Central memory CD4-positive, alpha-beta T cell (primary cell): ENCODE data around the gene NAA80.
"Not testable (repeated sequence)": the region's sequence is repeated elsewhere in the genome, so short reads cannot be mapped to it uniquely, and the experiment has no call there.

Source experiments
- DNase-seq: peaks from one replicate; pipeline ENCODE4 v3.0.0; 2022

The NAA80 gene

DNA sequence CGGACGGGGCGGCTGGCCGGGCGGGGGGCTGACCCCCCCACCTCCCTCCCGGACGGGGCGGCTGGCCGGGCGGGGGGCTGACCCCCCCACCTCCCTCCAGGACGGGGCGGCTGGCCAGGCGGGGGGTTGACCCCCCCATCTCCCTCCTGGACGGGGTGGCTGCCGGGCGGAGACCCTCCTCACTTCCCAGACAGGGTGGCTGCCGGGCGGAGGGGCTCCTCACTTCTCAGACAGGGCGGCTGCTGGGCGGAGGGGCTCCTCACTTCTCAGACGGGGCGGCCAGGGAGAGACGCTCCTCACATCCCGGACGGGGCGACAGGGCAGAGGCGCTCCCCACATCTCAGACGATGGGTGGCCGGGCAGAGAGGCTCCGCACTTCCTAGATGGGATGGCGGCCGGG, 12.8 kb upstream of the NAA80 start:
- DNase-seq: not testable (repeated sequence)

DNA sequence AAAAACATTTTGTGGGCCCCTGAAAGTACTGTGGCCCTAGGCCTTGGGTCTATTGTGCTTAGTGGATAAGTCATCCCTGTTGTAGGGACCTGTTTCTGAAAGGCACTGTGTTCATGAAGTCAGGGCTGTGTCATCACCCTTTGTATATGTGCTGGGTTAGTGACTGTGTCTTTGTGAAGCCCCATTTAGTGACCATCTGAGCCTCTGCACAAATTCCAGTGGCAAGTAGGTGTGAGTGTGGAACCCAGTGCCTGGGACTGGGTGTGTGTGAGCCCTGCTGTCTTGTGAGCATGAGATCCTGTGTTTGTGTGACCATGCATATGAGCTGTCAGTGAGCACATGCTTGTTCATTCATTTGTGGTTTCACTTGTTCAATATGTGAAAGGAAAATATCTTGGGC, 5.4 kb upstream of the NAA80 start:
- DNase-seq: no peak

DNA sequence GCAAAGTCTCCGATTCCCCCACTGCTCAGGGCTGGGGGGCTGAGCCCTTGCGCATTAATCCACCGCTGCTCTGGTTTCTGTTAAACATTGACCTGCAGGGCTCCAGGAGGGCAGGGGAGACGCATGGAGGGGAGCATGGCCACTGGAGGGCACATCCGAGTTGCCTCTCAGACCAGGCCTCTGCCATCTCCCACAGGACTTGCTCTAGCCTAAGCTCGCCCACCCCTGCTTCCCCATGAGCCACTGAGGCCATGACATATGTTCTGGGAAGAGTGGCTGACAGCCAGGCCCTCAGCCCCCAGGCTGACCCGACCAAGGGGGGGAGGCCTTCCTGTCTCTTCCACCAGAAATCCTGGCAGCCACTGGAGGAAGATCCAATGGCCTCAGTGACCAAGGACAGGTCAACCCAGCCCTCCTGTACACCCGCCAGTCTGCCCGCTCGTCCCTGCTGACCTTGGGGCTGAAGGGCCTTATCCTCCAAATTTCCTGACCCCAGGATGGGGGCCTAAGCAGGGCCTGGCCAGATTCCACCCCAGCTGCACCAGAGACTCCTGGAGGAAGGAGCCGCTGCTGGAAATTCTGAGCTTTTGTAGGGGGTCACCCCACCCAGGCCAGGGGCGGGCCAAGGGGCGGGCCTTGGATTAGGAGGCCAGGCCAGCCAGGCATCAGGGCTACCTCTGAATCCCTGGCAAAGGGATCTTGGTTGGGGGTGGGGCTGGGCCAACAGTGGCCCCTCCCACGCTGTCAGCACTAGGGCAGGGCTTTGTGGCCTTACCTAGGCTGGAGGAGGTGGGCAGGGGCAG, 4.0 kb upstream of the NAA80 start, which contains the start of gene HYAL1:
Gene HYAL1, minus strand, starts transcription at position 562 of the 803 bp plus-strand sequence. CDS start 618 bp downstream, outside the sequence.
- no peak for DNase-seq

DNA sequence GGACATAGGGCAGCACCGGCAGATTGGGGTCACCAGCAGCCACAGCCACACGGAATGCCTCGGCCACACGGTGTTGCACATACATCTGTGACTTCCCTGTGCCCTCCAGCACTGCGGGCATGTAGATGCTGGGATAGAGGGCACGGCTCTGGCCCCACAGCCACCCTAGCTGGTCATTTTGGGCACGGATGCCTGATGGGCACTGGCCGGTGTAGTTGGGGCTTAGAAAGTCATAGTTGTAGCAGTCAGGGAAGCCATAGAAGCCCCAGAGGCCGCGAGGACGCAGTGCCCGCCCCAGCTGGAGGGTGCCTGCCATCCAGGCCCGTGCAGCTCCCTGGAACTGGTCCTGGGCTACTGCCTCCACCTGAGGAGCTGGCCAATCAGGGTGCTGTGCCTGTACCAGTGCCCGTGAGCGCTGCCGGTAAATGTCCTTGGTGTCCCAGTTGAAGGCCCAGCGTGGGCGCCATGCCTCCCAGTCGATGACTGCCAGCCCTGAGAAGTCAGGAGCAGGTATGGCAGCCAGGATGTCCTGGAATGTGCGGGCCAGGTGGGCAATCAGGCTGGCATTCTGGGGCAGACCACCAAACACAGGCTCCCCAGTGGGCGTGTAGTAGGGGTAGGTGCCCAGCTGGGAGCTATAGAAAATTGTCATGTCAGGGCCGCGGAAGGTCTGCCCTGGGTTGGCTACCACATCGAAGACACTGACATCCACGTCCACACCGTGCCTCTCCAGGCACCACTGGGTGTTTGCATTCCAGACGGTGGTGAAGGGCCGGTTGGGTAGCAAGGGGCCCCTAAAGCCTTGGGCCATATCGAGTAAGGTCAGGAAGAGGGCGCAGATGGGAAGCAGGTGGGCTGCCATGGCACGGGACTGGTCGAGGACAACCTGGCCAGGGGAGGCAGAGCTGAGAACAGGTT, 3.1 kb upstream of the NAA80 start:
- no peak for DNase-seq

DNA sequence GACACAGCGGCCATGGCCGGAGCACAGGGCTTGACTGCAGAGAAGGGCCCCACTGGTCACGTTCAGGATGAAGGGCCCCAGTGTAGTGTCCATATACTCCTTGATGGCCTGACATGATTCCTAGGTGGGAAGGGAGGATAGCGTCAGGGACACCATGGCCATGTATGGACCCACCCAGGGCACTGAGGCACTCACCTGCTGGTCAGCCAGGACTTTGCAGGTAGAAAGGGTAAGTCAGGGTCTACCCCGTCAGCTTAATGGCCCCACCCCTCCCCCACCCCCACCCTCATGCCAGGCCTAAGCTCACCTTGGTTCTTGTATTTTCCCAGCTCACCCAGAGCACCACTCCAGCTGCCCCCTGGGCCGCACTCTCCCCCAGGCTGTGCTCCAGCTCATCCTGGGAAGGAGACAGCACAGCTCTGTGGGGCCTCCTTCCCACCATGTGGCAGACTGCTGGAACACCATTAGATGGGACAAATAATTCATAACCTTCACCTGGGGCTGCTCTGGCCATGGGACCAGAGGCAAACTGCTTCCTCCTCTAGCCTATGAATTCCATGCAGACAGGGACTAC, 1.6 kb upstream of the NAA80 start:
- no peak for DNase-seq

DNA sequence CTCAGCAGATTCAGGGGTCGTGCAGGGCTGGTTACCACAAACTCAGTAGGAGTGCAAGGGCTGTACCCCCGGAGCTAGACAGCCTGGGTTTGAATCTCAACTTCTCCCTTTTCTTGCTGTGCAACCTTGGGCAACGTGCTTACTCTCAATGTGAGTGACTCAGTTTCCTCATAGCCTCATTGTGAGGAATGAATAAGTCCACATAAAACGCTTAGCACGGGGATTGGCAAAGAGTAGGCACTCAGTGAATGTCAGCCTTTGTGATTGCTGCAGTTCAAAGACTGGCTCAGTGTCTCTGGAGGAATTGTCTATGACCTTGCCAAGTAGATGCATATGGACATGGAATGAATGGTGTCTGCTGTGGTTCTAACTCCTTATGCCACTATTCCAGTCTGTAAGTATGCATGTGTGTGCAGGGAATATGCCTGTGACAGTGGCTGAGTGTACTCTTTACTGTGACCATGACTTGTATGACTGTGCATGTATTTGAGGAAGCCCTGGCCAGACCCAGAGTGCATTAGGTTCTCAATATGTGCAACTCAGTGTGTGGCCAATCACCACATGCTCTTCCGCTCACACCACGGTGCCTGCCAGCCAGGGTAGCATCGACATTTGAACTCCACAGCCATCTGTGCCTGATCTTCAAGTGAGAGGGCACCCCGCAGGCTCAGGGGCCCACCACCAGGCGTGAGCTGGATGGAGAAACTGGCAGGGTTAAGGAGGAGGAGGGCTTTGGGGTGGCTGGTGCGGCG, 900 bp upstream of the NAA80 start:
- DNase-seq: no peak

DNA sequence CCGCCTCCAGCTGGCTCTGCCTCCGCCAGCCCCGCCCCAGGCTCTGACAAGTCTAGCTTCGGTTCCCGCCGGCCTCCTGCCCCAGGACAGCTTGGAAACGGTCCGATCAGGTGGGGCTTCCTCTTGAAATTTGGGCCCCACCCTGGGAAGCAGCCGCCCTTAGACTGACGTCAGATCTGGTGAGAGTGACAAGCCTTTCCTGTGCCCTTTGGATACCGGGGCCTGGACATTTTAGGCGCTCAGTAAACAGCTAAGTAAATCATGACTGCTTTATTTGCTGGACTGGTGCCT, 378 bp upstream of the NAA80 start:
- no peak for DNase-seq

DNA sequence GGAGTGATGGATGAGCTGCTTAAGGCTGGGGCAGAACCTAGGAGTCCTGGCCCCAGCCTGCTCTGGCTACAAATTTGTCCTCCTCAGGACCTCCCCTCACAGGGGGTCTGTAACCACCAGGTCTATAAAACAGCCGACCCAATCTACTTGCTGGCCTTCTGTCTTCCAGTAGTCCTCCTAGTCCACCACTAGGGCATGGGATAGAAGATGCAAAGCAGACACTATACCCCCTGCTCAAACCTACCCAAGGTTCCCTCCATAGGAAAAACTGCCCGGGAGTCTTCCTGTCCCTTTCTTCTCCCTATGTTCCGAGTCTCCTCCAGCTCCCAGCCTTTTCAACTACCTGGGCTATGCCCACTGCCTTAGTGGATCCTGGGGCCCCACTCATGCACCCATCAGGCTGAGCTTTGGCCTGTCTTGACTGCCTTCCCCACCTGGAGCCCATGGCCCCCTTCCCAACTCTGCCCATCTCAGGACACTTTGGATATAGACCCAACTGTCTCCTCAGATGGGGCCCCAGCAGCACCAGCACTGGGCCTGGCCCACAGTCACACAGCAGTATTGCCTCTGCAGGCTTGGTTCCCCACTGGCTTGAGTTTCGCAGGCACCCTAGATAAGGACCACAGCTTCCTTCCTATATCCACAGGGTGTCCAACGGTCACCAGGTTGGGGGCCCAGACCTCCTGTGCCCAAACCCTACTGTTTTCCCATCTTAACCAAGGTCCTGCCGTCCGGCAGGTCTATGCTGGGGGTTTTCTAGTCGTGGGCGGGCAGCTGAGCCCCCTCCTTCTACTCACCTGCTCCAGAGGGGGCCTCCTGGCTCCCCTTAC, 1.1 kb downstream of the NAA80 start:
- DNase-seq: no peak

DNA sequence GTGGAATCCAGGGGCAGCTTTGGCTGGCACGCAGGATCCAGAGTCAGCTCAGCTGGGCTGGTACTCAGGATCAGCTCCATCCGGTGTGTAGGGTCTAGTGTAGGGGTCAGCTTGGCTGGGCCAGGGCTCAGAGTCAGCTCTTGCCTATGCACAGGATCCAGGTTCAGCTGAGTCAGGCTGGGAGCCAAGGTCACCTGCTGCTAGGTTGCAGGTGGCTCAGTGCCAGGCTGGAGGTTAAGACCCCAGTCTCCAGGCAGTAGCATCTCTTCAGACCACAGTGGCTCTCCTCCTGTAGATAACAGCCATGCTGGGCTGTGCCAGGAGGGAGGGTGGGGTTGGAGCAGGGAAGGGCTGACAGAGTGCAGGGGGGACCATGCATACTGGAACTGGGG, 1.8 kb downstream of the NAA80 start:
- no peak for DNase-seq

DNA sequence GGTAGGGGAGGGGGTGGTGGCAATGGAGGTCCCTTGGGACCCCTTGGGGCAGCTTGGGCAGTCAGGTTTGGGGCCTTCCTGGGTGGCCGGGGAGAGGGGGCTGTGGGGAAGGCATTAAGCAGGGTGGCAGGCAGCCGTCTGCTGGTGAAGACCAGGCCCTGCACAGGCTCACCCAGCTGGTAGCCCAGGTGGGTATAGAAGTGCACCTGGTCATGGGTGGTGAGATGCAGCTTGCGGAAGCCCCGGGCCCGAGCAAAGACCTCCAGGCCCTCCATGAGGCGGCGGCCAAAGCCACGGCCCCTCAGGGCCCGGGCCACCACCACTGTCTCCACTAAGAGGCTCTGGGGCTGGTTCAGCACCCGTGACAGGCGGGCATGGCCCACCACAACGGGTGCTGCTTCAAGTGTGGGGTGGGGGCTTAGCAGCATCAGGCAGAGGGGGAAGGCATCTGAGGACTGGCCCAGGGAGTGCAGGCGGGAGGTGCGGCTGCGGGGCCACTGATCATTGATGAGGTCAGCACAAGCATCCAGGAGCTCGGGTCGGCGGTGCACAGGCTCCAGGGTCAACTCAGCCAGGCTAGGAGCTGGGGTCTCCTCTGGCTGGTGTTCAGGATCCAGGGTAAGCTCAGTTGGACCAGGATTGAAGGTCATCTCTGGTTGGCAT, 2.4 kb downstream of the NAA80 start:
- DNase-seq: no peak

DNA sequence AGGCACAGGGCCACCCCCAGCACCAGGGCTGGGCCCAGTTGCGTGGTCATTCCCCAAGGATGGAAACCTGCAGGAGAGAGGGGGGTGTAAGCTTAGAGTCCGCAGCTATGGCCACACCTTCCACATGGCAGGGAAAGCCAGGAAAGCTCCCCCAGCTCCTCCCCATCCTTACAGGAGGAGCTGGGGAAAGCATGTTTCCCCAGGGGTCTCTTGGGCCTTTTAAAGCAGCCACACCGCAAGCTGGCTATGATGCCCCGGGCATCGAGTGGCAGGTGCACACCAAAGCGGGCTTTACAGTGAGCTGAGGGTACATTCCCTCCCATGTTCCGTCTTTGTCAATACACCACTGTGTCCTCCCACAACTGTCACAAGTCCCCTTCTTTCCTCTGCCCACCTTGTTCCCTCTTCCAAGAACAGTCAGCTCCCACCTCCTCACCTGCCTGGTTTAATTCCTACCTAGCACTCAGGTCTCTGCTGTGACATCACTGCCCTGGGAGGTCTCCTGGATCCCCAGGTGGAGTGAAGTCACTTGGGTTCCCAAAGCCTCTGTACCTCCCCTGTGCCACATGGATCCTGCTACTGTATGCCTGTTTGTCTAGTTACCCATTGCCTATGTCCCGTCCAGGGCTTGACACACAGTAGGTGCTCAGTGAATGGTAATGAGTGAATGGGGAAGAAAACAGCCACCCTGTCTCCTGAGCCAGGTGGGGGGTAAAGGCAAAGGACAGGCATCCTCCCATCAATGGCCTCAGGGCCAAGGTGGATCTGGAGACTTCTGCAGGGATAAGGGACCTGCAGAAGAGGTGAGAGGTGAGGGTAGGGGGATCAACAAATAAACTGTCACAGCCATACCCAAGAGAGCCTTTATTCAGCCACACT, 3.4 kb downstream of the NAA80 start:
- no peak for DNase-seq

DNA sequence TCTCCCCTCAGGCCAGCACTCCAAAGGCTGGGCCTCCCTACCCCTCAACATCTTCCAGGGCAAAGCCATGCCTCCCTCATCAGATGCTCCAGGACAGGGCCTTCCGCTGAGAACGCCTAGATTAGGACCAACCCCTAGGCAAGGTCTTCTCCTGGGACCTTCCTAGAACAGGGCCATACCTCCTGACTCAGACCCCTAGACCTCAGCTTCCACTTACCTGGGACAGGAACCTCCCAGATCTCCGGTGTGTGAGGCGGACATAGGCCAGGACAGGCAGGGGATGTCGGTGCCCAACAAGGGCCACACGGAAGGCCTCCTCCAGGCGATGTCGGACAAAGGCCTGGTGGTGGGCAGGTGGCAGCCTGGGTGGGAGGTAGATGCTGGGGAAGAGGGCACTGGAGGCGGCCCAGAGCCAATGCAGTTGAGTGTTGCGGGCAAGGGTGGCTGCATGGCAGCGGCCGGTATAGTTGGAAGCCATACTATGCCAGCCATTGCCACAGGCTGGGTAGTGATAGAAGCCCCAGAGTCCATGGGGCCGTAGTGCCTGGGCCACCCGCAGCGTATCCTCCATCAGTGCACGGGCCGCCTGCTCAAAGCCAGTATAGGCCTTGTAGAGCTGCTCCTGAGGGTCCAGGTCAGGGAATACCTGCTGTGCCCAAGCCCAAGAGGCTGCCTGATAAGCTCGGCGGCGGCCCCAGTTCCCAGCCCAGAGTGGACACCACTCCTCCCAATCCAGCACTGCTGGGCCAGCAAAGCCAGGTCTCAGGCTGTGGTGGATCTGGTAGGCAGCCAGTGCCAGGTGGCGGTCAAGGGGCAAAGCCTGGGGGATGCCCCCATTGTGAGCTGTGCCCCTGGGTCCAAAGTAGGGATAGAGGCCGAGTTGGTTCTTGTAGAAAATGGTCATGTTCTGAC, 4.5 kb downstream of the NAA80 start:
- DNase-seq: no peak

DNA sequence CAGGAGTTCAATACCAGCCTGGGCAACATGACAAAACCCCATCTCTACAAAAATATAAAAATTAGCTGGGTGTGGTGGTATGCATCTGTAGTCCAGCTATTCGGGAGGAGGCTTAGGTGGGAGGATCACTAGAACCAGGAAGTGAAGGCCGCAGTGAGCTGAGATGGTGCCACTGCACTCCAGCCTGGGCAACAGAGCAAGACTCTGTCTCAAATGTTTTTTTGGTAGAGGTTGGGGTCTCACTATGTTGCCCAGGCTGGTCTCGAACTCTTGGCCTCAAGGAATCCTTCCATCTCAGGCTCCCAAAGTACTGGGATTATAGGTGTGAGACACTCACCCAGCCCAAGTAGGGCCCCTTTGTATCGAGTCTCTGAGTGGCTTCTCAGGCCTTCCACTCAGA, 5.1 kb downstream of the NAA80 start:
- DNase-seq: no peak

DNA sequence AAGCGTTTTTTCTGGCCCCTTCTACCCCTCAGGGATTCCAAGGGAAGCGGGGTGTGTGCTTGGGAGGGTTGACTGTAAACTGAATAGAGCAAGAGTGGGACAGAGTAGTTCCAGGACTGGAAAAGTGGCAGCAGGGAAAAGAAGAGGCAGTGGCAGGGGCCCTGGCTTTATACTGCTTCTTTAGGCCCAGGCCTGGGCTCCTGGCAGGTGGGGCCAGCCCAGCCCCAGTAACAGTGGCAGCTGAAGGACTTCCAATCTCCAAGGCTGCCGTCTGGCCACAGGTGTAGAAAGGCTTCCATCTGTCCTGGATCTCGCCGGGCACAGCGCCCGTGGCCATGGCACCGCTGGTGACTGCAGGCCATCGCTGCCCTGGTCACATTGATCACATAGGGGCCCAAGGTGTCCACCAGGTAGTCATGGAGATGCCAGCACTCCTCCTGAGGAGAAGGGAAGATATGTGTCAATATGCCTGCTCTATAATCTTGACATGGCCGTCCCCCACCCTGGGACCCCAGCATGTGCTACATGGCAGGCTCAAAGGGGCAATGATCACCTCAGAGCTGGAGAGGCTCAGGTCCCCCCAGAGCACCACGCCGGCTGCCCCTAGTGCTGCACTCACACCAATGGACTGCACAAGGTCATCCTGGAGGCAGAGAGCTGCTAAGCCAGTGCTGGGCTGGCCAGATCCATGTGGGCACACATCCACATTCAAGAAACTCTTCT, 6.0 kb downstream of the NAA80 start:
- DNase-seq: no peak

DNA sequence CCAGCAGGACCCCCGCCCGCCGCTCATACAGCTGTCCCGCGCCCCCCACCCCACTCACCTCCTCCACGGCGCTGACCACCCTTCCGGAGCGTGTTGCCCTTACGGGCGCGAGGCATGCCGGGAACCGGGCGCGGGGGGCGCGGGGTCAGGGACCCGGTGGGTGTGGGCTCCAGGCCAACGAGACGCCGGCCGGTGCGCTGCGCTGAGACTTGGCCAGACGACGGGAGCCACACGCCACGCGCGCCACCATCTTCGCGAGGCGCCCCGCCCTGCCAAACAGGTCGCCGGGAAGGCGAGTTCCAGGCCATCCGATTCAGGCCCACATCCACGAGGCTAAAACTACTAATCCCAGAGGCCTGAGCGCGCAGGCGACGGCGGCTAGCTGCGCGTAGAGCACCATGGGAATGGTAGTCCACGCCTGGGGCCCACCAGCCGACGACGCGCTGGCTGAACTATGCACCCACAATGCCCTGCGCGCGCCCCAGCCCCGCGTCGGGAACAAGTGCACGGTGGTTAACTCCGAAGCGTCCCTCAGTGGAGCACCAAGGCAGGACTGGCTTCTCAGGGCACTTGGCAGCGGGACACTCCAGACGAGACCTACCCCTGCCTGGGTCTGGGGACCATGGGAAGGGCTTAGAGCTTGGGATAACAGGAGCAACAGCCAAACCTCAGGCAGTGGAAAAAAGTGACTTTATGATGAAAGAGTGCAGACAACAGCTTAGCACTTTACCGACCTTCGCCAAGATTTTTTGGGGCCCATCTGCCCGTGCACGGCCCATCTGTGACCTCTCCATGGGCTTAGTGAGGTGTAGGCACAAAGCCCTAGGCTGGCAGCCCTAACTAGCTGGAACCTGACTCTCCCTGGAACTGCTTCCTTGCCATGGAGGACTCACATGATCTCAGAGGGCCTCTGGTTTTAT, 6.8 kb downstream of the NAA80 start, which contains the start of gene IFRD2:
Gene IFRD2, minus strand, starts transcription at position 271 of the 920 bp plus-strand sequence. Its CDS starts 155 bp downstream, at position 116.
- DNase-seq: peak; percentile 95

DNA sequence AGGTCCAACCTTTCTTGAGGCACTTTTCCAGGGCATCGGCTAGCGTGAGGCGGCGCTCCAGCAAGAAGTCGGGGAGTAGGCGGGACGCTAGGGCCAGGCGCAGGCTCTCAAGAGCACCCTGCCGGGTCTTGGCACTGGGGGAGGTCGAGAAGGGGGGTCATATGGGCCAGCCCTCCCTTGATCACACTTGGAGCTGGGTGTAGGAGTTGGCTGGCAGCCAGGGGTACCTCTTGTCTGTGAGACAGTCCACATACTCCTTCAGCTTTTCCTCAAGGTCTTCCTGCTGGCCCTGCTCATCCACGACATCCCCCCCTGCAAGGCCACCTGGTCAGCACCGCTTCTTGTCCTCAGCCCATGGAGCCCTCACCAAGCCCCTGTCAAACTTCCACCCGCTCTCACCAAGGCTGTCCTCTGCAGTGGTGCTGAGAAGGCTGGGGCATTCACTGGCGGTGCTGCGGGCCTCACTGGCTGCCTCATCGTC, 9.0 kb downstream of the NAA80 start:
- DNase-seq: no peak

DNA sequence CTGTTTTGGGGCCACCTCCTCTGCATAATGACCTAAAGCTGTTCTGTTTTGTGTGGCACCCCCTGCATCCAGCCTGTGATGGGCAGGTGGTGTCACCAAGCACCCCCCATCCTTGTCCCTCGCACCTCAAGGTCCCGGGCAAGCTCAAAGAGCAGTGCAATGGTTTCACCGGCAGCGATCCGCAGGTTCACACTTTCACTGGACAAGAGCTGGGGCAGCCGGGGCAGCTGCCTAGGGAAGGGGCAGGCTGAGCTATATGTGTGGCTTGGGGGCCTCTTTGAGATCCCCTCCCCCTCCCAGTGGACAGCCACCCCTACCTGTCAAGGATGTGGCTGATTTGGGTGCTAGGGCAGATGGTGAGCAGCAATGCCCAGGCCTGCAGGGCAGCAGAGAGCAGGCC, 10.1 kb downstream of the NAA80 start:
- DNase-seq: no peak
